ENCODE results near the gene C22orf23.

Gene C22orf23

GRCh38 chr22:37943136-37943824 lies 10.1 kb downstream of the C22orf23 start:
- ChIA-PET CTCF (interaction anchor here (0.9 to 2.6 kb wide), 2 partner anchors 9 to 21 kb away, joined by 3 to 9 read pairs; no protein-coding TSS in a partner anchor), POLR2A (interaction anchor here (0.6 kb wide), 1 partner anchor 17 kb away, joined by 8 read pairs; no protein-coding TSS in a partner anchor)
- Histone ChIP-seq H3K27me3 (replicated peaks in 2 of 5; ENCODE audit: control insufficient read depth in 4 of 5, insufficient read depth in 5 of 5, low read length in 4 of 5) (no peaks in the 10 kb centered on the region), H3K4me3 (ENCODE audit: control insufficient read depth in 1 of 7, extremely low read depth in 1 of 7, insufficient read depth in 4 of 7, low read depth in 2 of 7, low read length in 6 of 7) (no peak overlapping the region), H3K36me3 (ENCODE audit: control insufficient read depth in 4 of 4, insufficient read depth in 4 of 4, low read length in 3 of 4) (peaks cover 0 to 36% (median 22%) of the 10 kb centered on the region in 4 experiments), H3K4me1 (ENCODE audit: control extremely low read depth in 1 of 4, control insufficient read depth in 4 of 4, insufficient read depth in 4 of 4, low read length in 3 of 4) (peaks cover 0 to 5% (median 0%) of the 10 kb centered on the region in 4 experiments), H3K27ac (ENCODE audit: insufficient read depth in 1 of 2, low read depth in 1 of 2, low read length in 2 of 2, poor library complexity in 1 of 2, severe bottlenecking in 2 of 2) (no peak overlapping the region), H3K9me3 (ENCODE audit: control extremely low read depth in 1 of 5, control insufficient read depth in 4 of 5, insufficient read depth in 2 of 5, low read depth in 1 of 5, low read length in 4 of 5) (no peaks in the 10 kb centered on the region)
- no peak for DNase-seq
- 98% methylated on average over 10 of the region's 12 CpGs for WGBS (ENCODE audit: insufficient coverage)

- Histone ChIP-seq H3K9me3 (ENCODE audit: control extremely low read depth in 1 of 5, control insufficient read depth in 4 of 5, insufficient read depth in 2 of 5, low read depth in 1 of 5, low read length in 4 of 5) (no peaks in the 10 kb centered on the region), H3K4me1 (ENCODE audit: control extremely low read depth in 1 of 4, control insufficient read depth in 4 of 4, insufficient read depth in 4 of 4, low read length in 3 of 4) (peaks cover 0 to 5% (median 0%) of the 10 kb centered on the region in 4 experiments), H3K4me3 (ENCODE audit: control insufficient read depth in 1 of 7, extremely low read depth in 1 of 7, insufficient read depth in 4 of 7, low read depth in 2 of 7, low read length in 6 of 7) (no peak overlapping the region), H3K36me3 (ENCODE audit: control insufficient read depth in 4 of 4, insufficient read depth in 4 of 4, low read length in 3 of 4) (peaks cover 0 to 44% (median 25%) of the 10 kb centered on the region in 4 experiments), H3K27me3 (replicated peaks in 2 of 5; ENCODE audit: control insufficient read depth in 4 of 5, insufficient read depth in 5 of 5, low read length in 4 of 5) (no peaks in the 10 kb centered on the region), H3K27ac (ENCODE audit: insufficient read depth in 1 of 2, low read depth in 1 of 2, low read length in 2 of 2, poor library complexity in 1 of 2, severe bottlenecking in 2 of 2) (no peak overlapping the region)
- CTCF ChIA-PET = interaction anchor here (2.6 kb wide), 1 partner anchor 8 kb away, joined by 9 read pairs; no protein-coding TSS in a partner anchor
- no peak for DNase-seq
- POLR2A ChIA-PET = no interaction called here
- 93% methylated on average over 4 of the region's 8 CpGs for WGBS (ENCODE audit: insufficient coverage)
Measured at GRCh38 chr22:37942133-37942532, 11.3 kb downstream of the C22orf23 start.

GRCh38 chr22:37940698-37941376 lies 12.6 kb downstream of the C22orf23 start:
- H3K27ac ChIP-seq (ENCODE audit: insufficient read depth in 1 of 2, low read depth in 1 of 2, low read length in 2 of 2, poor library complexity in 1 of 2, severe bottlenecking in 2 of 2) = peak overlapping the region in 1 of 2 experiments; percentile 43
- DNase-seq = peak in 2 of 3 donors; percentile 47 to 50
- CTCF ChIA-PET = no interaction called here

GRCh38 chr22:37933711-37934376 lies 19.6 kb downstream of the C22orf23 start:
- WGBS (ENCODE audit: insufficient coverage) = 2% methylated on average over 9 of the region's 13 CpGs
- no peaks in the 10 kb centered on the region for H3K9me3 ChIP-seq (ENCODE audit: control extremely low read depth in 1 of 5, control insufficient read depth in 4 of 5, insufficient read depth in 2 of 5, low read depth in 1 of 5, low read length in 4 of 5)
- H3K27me3 ChIP-seq (replicated peaks in 2 of 5; ENCODE audit: control insufficient read depth in 4 of 5, insufficient read depth in 5 of 5, low read length in 4 of 5) = no peaks in the 10 kb centered on the region
- H3K4me1 ChIP-seq (ENCODE audit: control extremely low read depth in 1 of 4, control insufficient read depth in 4 of 4, insufficient read depth in 4 of 4, low read length in 3 of 4) = peaks cover 0 to 9% (median 4%) of the 10 kb centered on the region in 4 experiments
- DNase-seq = peak; percentile 85 to 92 (median 91)
- ChIA-PET POLR2A (interaction anchor here (0.6 kb wide), 1 partner anchor 36 kb away, joined by 7 read pairs; no protein-coding TSS in a partner anchor), CTCF (interaction anchor here (0.7 to 5.1 kb wide), 15 partner anchors 10 to 273 kb away, joined by 3 to 24 read pairs (median 3); partner anchors contain the start of gene MICALL1)
- H3K36me3 ChIP-seq (ENCODE audit: control insufficient read depth in 4 of 4, insufficient read depth in 4 of 4, low read length in 3 of 4) = peaks cover 2 to 56% (median 32%) of the 10 kb centered on the region in 4 experiments
- H3K27ac ChIP-seq (ENCODE audit: insufficient read depth in 1 of 2, low read depth in 1 of 2, low read length in 2 of 2, poor library complexity in 1 of 2, severe bottlenecking in 2 of 2) = no peak overlapping the region
- H3K4me3 ChIP-seq (ENCODE audit: control insufficient read depth in 1 of 7, extremely low read depth in 1 of 7, insufficient read depth in 4 of 7, low read depth in 2 of 7, low read length in 6 of 7) = peak overlapping the region in 1 of 7 experiments; percentile 38

More at GRCh38 chr22:37940698-37941376, 12.6 kb downstream of the C22orf23 start:
- H3K9me3 ChIP-seq (ENCODE audit: control extremely low read depth in 1 of 5, control insufficient read depth in 4 of 5, insufficient read depth in 2 of 5, low read depth in 1 of 5, low read length in 4 of 5) = no peaks in the 10 kb centered on the region
- H3K27me3 ChIP-seq (replicated peaks in 2 of 5; ENCODE audit: control insufficient read depth in 4 of 5, insufficient read depth in 5 of 5, low read length in 4 of 5) = no peaks in the 10 kb centered on the region
- H3K4me3 ChIP-seq (ENCODE audit: control insufficient read depth in 1 of 7, extremely low read depth in 1 of 7, insufficient read depth in 4 of 7, low read depth in 2 of 7, low read length in 6 of 7) = no peak overlapping the region
- H3K36me3 ChIP-seq (ENCODE audit: control insufficient read depth in 4 of 4, insufficient read depth in 4 of 4, low read length in 3 of 4) = peaks cover 2 to 52% (median 26%) of the 10 kb centered on the region in 4 experiments
- 87% methylated on average over 12 of the region's 12 CpGs for WGBS (ENCODE audit: insufficient coverage)
- peaks cover 0 to 5% (median 0%) of the 10 kb centered on the region in 4 experiments for H3K4me1 ChIP-seq (ENCODE audit: control extremely low read depth in 1 of 4, control insufficient read depth in 4 of 4, insufficient read depth in 4 of 4, low read length in 3 of 4)
- POLR2A ChIA-PET = no interaction called here

GRCh38 chr22:37932821-37933578 lies 20.4 kb downstream of the C22orf23 start:
- WGBS (ENCODE audit: insufficient coverage) = 91% methylated on average over 20 of the region's 21 CpGs
- peaks cover 2 to 61% (median 35%) of the 10 kb centered on the region in 4 experiments for H3K36me3 ChIP-seq (ENCODE audit: control insufficient read depth in 4 of 4, insufficient read depth in 4 of 4, low read length in 3 of 4)
- H3K27me3 ChIP-seq (replicated peaks in 2 of 5; ENCODE audit: control insufficient read depth in 4 of 5, insufficient read depth in 5 of 5, low read length in 4 of 5) = no peaks in the 10 kb centered on the region
- H3K9me3 ChIP-seq (ENCODE audit: control extremely low read depth in 1 of 5, control insufficient read depth in 4 of 5, insufficient read depth in 2 of 5, low read depth in 1 of 5, low read length in 4 of 5) = no peaks in the 10 kb centered on the region
- H3K27ac ChIP-seq (ENCODE audit: insufficient read depth in 1 of 2, low read depth in 1 of 2, low read length in 2 of 2, poor library complexity in 1 of 2, severe bottlenecking in 2 of 2) = no peak overlapping the region
- no peak for DNase-seq
- ChIA-PET CTCF (interaction anchor here (0.8 to 5.1 kb wide), 11 partner anchors 9 to 272 kb away, joined by 3 to 24 read pairs (median 5); partner anchors contain the start of gene MICALL1), POLR2A (no interaction called here)
- peaks cover 0 to 9% (median 4%) of the 10 kb centered on the region in 4 experiments for H3K4me1 ChIP-seq (ENCODE audit: control extremely low read depth in 1 of 4, control insufficient read depth in 4 of 4, insufficient read depth in 4 of 4, low read length in 3 of 4)
- H3K4me3 ChIP-seq (ENCODE audit: control insufficient read depth in 1 of 7, extremely low read depth in 1 of 7, insufficient read depth in 4 of 7, low read depth in 2 of 7, low read length in 6 of 7) = no peak overlapping the region

GRCh38 chr22:37932401-37932800 lies 21.0 kb downstream of the C22orf23 start:
- no peak for DNase-seq
- no peak overlapping the region for H3K27ac ChIP-seq (ENCODE audit: insufficient read depth in 1 of 2, low read depth in 1 of 2, low read length in 2 of 2, poor library complexity in 1 of 2, severe bottlenecking in 2 of 2)
- no peak overlapping the region for H3K4me3 ChIP-seq (ENCODE audit: control insufficient read depth in 1 of 7, extremely low read depth in 1 of 7, insufficient read depth in 4 of 7, low read depth in 2 of 7, low read length in 6 of 7)
- no peaks in the 10 kb centered on the region for H3K9me3 ChIP-seq (ENCODE audit: control extremely low read depth in 1 of 5, control insufficient read depth in 4 of 5, insufficient read depth in 2 of 5, low read depth in 1 of 5, low read length in 4 of 5)
- 98% methylated on average over 6 of the region's 10 CpGs for WGBS (ENCODE audit: insufficient coverage)
- peaks cover 2 to 61% (median 34%) of the 10 kb centered on the region in 4 experiments for H3K36me3 ChIP-seq (ENCODE audit: control insufficient read depth in 4 of 4, insufficient read depth in 4 of 4, low read length in 3 of 4)
- CTCF ChIA-PET = interaction anchor here (0.8 to 5.1 kb wide), 10 partner anchors 9 to 53 kb away, joined by 3 to 24 read pairs (median 4); partner anchors contain the start of gene MICALL1
- peaks cover 0 to 9% (median 4%) of the 10 kb centered on the region in 4 experiments for H3K4me1 ChIP-seq (ENCODE audit: control extremely low read depth in 1 of 4, control insufficient read depth in 4 of 4, insufficient read depth in 4 of 4, low read length in 3 of 4)
- POLR2A ChIA-PET = no interaction called here
- no peaks in the 10 kb centered on the region for H3K27me3 ChIP-seq (replicated peaks in 2 of 5; ENCODE audit: control insufficient read depth in 4 of 5, insufficient read depth in 5 of 5, low read length in 4 of 5)
